Activated T-cell treated with anti-CD3 and anti-CD28 coated beads for 4 hours (primary cell): Measurements from ENCODE around the gene IGFBP3.

ENCODE experiments used
- DNase-seq: peaks from one replicate; pipeline ENCODE4 v3.0.0-alpha.2; 2020

Gene IGFBP3

GRCh38 chr7:45921699-45922519 is 837 bp upstream of the IGFBP3 start:
- no peak for DNase-seq

- no peak for DNase-seq
These were observed 268 bp upstream of the IGFBP3 start for GRCh38 chr7:45921381-45921698.

- no peak for DNase-seq
These were observed 1.0 kb downstream of the IGFBP3 start for GRCh38 chr7:45919993-45920459.

- DNase-seq: no peak
These were observed 1.8 kb downstream of the IGFBP3 start for GRCh38 chr7:45919231-45919784.

- no peak for DNase-seq
These were observed 2.5 kb downstream of the IGFBP3 start for GRCh38 chr7:45918556-45918955.

- DNase-seq: peak; percentile 58
These were observed 3.4 kb downstream of the IGFBP3 start for GRCh38 chr7:45917658-45918057.

GRCh38 chr7:45917064-45917463 is 4.0 kb downstream of the IGFBP3 start:
- DNase-seq: no peak

- no peak for DNase-seq
These were observed 5.5 kb downstream of the IGFBP3 start for GRCh38 chr7:45915606-45916005.

- no peak for DNase-seq
These were observed 6.2 kb downstream of the IGFBP3 start for GRCh38 chr7:45914911-45915310.

GRCh38 chr7:45912972-45913371 is 8.1 kb downstream of the IGFBP3 start:
- no peak for DNase-seq

- DNase-seq: no peak
These were observed 9.8 kb downstream of the IGFBP3 start for GRCh38 chr7:45911311-45911710.

- DNase-seq: no peak
These were observed 10.2 kb downstream of the IGFBP3 start for GRCh38 chr7:45910855-45911254.

GRCh38 chr7:45909561-45909960 is 11.5 kb downstream of the IGFBP3 start:
- no peak for DNase-seq

- no peak for DNase-seq
These were observed 18.3 kb downstream of the IGFBP3 start for GRCh38 chr7:45902820-45903219.

- no peak for DNase-seq
These were observed 19.5 kb downstream of the IGFBP3 start for GRCh38 chr7:45901566-45901965.

- DNase-seq: no peak
These were observed 22.9 kb downstream of the IGFBP3 start for GRCh38 chr7:45898222-45898621.

GRCh38 chr7:45897042-45897690 is 23.9 kb downstream of the IGFBP3 start:
- DNase-seq: no peak

GRCh38 chr7:45894665-45895062 is 26.4 kb downstream of the IGFBP3 start:
- no peak for DNase-seq

GRCh38 chr7:45893996-45894664 is 26.9 kb downstream of the IGFBP3 start:
- DNase-seq: no peak

- DNase-seq: no peak
These were observed 27.6 kb downstream of the IGFBP3 start for GRCh38 chr7:45893374-45893995.

GRCh38 chr7:45892407-45893035 is 28.6 kb downstream of the IGFBP3 start:
- DNase-seq: no peak
